CD4-positive, alpha-beta T cell treated with Interleukin-6 at 100 ng/mL for 8 hours (primary cell): ENCODE data around the gene RBM27.
"Not testable (repeated sequence)": the region's sequence is repeated elsewhere in the genome, so short reads cannot be mapped to it uniquely, and the experiment has no call there.

Source experiments
- DNase-seq: peaks from one replicate; pipeline ENCODE4 v3.0.0-alpha.2; 2020; ENCODE audit warnings: mixed read lengths, low spot score

RBM27 gene

GRCh38 chr5:146203011-146203871 is at the start of gene RBM27:
Gene RBM27 (plus strand): TSS chr5:146203605. CDS start chr5:146203766, 161 bp downstream.
- DNase-seq, result peak; percentile 96

- DNase-seq, result no peak
These were observed 45.1 kb upstream of the RBM27 start for GRCh38 chr5:146158255-146158654.

- no peak for DNase-seq
These were observed 39.0 kb upstream of the RBM27 start for GRCh38 chr5:146164382-146164781.

- DNase-seq, result no peak
These were observed 37.9 kb upstream of the RBM27 start for GRCh38 chr5:146165460-146165859.

GRCh38 chr5:146165903-146166302 is 37.5 kb upstream of the RBM27 start:
- DNase-seq, result no peak

- no peak for DNase-seq
These were observed 34.3 kb upstream of the RBM27 start for GRCh38 chr5:146169076-146169475.

GRCh38 chr5:146173049-146173448 is 30.4 kb upstream of the RBM27 start:
- not testable (repeated sequence) for DNase-seq

GRCh38 chr5:146173597-146173996 is 29.8 kb upstream of the RBM27 start:
- DNase-seq, result no peak

GRCh38 chr5:146176805-146177204 is 26.6 kb upstream of the RBM27 start:
- no peak for DNase-seq

- DNase-seq, result no peak
These were observed 23.7 kb upstream of the RBM27 start for GRCh38 chr5:146179696-146180095.

- not testable (repeated sequence) for DNase-seq
These were observed 20.0 kb upstream of the RBM27 start for GRCh38 chr5:146183403-146183802.

- no peak for DNase-seq
These were observed 18.2 kb upstream of the RBM27 start for GRCh38 chr5:146185161-146185560.

- DNase-seq, result no peak
These were observed 15.0 kb upstream of the RBM27 start for GRCh38 chr5:146188358-146188757.

- no peak for DNase-seq
These were observed 10.8 kb upstream of the RBM27 start for GRCh38 chr5:146192571-146193043.

GRCh38 chr5:146193285-146193684 is 10.1 kb upstream of the RBM27 start:
- DNase-seq, result no peak

- DNase-seq, result not testable (repeated sequence)
These were observed 8.4 kb upstream of the RBM27 start for GRCh38 chr5:146194997-146195396.

- no peak for DNase-seq
These were observed 6.9 kb upstream of the RBM27 start for GRCh38 chr5:146196459-146197048.

GRCh38 chr5:146199176-146199815 is 4.1 kb upstream of the RBM27 start:
- no peak for DNase-seq

- DNase-seq, result not testable (repeated sequence)
These were observed 1.6 kb upstream of the RBM27 start for GRCh38 chr5:146201795-146202194.

GRCh38 chr5:146203872-146204192 is 427 bp downstream of the RBM27 start:
- no peak for DNase-seq

GRCh38 chr5:146205499-146206202 is 2.2 kb downstream of the RBM27 start:
- no peak for DNase-seq

- DNase-seq, result no peak
These were observed 2.9 kb downstream of the RBM27 start for GRCh38 chr5:146206257-146206656.
